Bronchial epithelial cell (primary cell): ENCODE results near the gene PPP1R3G. TPM values are rescaled to one million over a fixed set of nuclear protein-coding genes. Genes with fewer than 3 reads are reported as not detected.

Source experiments
- DNase-seq: peaks from one replicate; pipeline ENCODE4 v3.0.0-alpha.2; 2010; ENCODE audit warnings: low read depth
- FAIRE-seq: peaks from 2 replicates; lab custom pipeline; 2011; peaks lifted over from hg19 to GRCh38; lab: Jason Lieb, UNC
- H3K27me3 ChIP-seq: 2 replicates; pipeline ENCODE4 v1.5.1; 2011; ENCODE audit warnings: low read length; ENCODE audit not compliant: control insufficient read depth, insufficient read depth
- H3K36me3 ChIP-seq: 2 replicates; pipeline ENCODE4 v1.5.1; 2011; ENCODE audit warnings: low read length; ENCODE audit not compliant: control insufficient read depth, insufficient read depth
- H3K4me3 ChIP-seq: 2 replicates; pipeline ENCODE4 v1.5.1; 2011; ENCODE audit warnings: mild to moderate bottlenecking, low read depth, low read length, control low read depth
- CTCF ChIP-seq: IDR thresholded peaks from 2 replicates; pipeline ENCODE4 v1.5.1; 2011; ENCODE audit warnings: mild to moderate bottlenecking, moderate library complexity, low read length, control low read depth, inconsistent platforms; ENCODE audit not compliant: insufficient read depth, severe bottlenecking
- total RNA-seq: library from RNA; depleted of rRNA; stranded (reverse); fragments of >200 nt; gene quantifications from 2 replicates; pipeline ENCODE4 v1.2.1, GENCODE V29; 2014

The PPP1R3G gene
- total RNA-seq, 1 donor from 2014 or later: 1.8 TPM

GRCh38 chr6:5135788-5136376 is 50.7 kb downstream of the PPP1R3G start:
- peak; percentile 16 for TF ChIP-seq CTCF
- H3K36me3 ChIP-seq: no peaks in the 10 kb centered on the region
- DNase-seq: no peak
- no peaks in the 10 kb centered on the region for H3K27me3 ChIP-seq
- no peak for FAIRE-seq
- no peak overlapping the region for H3K4me3 ChIP-seq

GRCh38 chr6:5136851-5137250 is 51.7 kb downstream of the PPP1R3G start:
- Histone ChIP-seq H3K36me3 (no peaks in the 10 kb centered on the region), H3K27me3 (no peaks in the 10 kb centered on the region), H3K4me3 (no peak overlapping the region)
- TF ChIP-seq CTCF: no peak
- DNase-seq: no peak
- FAIRE-seq: no peak

Other genes starting within 250 kb of the PPP1R3G start
- 7.7 and 10.3 TPM in 2 replicates for gene RPP40, start 81.3 kb upstream of the PPP1R3G start, total RNA-seq
- gene LYRM4, start 175.6 kb downstream of the PPP1R3G start, total RNA-seq: 7.6 and 15.3 TPM in 2 replicates
- 22.4 and 27.4 TPM in 2 replicates for gene FARS2, start 176.2 kb downstream of the PPP1R3G start, total RNA-seq